HG03097 (cell line): ENCODE data around the gene RIMBP2.

Experiments
- ATAC-seq: cut with Tn5 transposase; IDR thresholded peaks from one replicate; pipeline ENCODE4 v1.9.1; 2021; ENCODE audit not compliant: unreplicated experiment, low FRiP score

The RIMBP2 gene

DNA sequence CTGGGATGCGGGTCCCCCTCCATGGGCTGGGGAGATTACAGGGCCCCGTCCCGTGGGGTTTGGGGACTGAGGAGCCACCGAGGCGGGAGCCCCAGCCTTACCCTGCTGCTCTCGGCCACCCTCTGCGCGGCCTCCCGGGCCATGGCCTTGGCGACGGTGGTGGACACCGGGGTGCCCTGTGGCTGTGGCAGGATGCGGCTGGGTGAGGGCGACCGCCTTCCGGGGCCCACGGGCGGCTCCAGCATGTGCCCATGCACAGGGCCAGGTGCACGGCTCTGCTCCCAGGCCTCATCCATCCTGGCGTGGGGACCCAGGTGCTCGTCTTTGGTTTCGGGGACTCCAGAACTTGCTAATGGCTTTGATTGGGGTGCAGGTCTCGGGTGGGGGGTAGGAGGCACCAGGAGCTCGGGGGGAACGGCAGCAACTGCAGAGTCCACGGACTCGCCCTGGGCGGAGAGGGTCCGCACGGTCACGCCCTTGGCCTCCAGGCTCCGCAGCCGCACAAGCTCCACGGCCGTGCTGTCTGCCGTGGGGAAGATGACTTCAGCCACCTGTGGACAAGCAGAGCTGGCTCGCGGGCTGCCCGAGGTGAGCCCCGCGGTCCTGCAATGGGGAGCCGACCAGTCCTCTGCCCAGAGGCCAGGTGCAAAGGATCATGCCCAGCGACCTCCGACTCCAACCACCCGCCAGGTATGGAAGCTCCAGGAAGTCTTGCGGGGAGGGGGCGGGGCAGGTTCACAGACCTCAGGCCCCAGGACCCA, 279.2 kb downstream of the RIMBP2 start:
- ATAC-seq = no peak

- ATAC-seq = no peak
Measured at GRCh38 chr12:130435826-130436225, 280.3 kb downstream of the RIMBP2 start.

DNA sequence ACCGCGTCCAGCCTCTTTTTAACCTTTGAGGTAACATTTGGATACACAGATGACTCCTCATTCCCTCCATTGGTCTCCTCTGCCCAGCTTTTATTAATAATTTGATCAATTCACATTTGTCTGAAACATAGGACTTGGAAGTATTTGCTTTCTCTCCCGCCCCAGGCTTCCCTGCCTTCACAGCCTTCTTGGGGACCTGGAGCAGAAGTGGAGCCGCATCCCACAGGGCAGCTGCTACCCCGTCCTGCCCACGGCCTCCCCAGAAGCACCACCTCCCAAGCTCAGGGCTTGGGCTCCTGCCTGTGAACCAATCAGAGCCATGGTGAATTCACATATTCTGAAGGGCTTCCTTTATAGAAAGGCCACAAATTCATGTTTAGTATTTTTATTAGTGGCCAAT, 280.8 kb downstream of the RIMBP2 start:
- no peak for ATAC-seq

DNA sequence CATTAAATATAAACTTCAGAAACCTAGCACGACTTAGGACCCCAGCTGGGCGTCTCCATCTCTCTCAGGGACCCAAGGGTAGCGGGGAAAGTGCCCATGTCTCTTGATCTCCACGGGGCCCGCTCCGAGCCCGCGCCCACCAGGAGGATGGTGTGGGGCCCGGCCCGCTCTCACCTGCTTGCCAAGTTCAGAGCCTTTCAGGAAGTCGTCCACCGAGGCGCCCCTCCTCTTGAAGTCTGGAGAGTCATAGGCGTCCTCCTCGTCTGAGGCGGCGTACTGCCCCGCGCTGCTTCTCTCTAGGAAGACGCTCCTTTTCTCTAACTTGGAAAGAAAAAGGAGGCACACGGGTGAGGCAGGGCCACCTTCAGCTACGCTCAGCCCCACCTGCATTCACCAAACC, 281.5 kb downstream of the RIMBP2 start:
- ATAC-seq = no peak

GRCh38 chr12:130433834-130434233, 282.3 kb downstream of the RIMBP2 start:
- no peak for ATAC-seq

DNA sequence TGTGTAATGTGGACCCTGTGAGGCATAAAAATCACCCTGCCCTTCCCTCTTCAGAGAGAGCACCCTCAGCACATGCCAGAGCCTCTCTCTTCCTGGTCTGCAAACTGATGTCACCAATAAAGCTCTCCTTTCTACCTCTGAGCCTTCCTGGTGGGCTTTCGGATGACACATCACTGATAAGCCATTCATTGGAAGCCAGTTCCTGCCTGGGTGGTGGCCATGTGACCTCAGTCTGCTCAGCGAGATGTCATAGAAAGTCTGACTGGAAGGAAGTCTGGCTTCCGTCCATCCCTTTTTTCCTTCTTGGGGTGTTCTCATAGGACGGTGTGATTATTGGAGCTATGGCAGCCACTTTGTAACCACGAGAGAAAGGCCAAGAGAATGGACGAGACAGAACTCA, 282.7 kb downstream of the RIMBP2 start:
- no peak for ATAC-seq

- no peak for ATAC-seq
Measured at GRCh38 chr12:130431176-130431575, 284.9 kb downstream of the RIMBP2 start.

GRCh38 chr12:130429656-130430505, 286.2 kb downstream of the RIMBP2 start:
- no peak for ATAC-seq

DNA sequence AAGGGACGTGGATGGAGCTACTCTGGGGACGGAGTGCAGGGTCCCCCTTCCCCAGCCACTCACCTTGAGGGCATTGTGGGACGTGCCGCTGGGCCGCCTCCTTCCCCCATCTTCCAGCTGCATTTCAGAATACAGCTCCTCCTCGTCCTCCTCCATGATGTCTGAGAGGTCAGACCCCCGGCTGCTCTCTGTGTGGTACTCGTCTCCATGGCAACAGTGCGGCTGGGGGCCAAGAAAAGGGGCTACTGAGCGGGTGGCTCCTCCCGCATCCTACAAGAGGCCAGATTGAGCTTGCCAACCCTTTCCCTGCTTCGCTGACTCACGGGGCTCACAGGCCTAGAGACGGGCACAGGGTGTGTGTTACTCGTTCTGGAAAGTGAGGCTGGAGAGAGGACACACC, 288.0 kb downstream of the RIMBP2 start:
- ATAC-seq = no peak

GRCh38 chr12:130427381-130427887, 288.7 kb downstream of the RIMBP2 start:
- ATAC-seq = no peak

DNA sequence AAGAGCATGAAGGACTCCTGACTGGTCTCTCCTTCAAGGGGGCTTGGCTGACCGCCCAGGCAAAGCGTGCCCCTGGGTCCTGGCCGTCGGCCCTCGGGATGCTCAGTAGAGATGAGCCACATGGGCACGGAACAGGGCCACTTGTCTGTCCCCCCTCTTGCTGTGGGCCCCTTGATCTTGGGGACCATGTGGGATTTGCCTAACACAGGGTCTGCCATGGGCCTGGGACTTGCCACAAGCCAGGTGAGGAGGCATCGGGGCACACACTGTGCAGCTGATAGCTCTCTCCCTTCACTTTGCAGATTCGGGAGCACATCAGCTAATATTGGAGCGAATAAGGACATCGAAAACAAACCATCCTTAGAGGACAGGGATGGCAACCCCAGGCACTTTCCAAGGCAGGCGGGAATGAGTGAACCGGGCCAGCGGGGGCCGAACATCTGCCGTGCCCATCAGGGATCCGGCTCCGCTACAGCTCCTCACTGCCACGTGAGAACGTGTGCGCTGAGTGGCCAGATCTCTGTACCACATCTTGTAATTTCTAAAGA, 290.3 kb downstream of the RIMBP2 start:
- no peak for ATAC-seq

- no peak for ATAC-seq
Measured at GRCh38 chr12:130424858-130425697, 291.0 kb downstream of the RIMBP2 start.

- no peak for ATAC-seq
Measured at GRCh38 chr12:130423991-130424857, 291.9 kb downstream of the RIMBP2 start.

- no peak for ATAC-seq
Measured at GRCh38 chr12:130423136-130423535, 293.0 kb downstream of the RIMBP2 start.

DNA sequence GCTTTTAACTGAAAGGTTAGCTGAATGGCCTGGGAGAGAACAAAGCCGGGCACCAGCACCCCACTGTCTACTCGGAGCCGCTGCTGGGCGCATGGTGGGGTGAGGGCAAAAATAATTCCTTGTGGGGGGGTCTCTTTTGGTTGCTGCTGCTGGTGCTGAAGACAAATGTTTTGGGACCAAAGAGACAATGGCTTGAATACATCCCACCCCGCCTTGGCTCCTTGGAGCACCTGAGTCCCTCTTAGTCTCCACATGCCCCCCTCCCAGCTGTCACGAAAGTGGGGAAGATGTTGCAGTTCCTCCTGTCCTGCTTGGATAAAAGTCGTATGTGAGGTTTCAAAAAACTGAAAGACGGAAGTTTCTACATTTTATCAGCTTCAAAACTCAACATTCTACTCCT, 293.4 kb downstream of the RIMBP2 start:
- no peak for ATAC-seq

DNA sequence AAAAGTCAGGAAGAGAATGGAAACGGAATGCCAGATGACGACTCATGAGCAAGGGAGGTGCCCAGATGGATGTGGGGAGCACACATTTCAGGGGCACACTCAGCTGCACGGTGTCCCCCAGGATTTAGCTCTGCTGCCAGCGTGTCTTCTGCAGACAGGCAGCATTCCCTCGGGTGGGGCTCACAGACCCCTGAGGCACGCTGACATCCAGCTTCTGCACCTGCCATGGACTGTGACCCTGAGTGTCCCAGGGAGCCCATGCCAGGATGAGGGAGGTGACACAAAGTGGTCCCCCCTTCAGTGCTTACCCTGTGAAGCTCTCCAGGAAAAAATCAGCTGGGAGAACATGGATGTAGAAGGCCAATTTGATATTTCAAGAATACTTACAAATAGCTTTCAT, 294.2 kb downstream of the RIMBP2 start:
- no peak for ATAC-seq

DNA sequence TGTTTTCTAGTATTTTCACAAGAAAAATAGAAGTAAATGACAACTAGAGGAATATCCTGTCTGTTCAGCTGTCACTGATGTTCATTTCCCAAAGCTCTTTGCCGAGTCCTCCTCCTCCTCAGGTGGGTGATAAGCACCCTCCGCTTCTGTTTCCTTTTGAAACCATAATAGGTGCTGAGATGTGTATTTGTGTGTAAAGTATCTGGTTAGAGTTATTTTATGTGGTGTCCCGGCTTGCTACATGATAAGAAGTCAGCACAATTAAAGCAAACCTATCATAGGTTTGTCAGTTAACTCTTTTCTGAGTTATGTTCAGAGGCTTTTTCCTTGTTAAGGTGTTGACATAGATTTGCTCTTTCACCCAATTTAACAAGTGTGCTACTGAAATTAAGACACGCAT, 296.0 kb downstream of the RIMBP2 start:
- no peak for ATAC-seq

DNA sequence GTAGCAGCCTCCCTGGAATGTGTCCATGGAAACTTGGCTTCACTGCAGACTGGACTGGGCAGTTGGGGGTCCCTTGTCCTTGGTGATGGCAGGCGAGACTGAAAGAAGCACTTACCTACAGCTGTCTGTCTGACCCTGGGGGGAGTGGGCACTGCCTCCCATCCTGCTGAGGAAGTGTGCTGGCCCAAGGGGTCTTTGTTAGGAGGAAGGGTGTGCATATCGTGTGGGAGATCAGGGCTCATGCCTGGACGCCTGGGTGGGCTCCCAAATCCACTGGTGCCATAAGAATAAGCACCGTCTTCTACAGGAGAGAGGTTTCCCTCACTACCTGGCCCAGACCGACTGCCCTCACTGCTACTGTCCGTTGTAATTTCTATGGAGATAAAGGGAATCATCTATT, 297.0 kb downstream of the RIMBP2 start:
- ATAC-seq = no peak

DNA sequence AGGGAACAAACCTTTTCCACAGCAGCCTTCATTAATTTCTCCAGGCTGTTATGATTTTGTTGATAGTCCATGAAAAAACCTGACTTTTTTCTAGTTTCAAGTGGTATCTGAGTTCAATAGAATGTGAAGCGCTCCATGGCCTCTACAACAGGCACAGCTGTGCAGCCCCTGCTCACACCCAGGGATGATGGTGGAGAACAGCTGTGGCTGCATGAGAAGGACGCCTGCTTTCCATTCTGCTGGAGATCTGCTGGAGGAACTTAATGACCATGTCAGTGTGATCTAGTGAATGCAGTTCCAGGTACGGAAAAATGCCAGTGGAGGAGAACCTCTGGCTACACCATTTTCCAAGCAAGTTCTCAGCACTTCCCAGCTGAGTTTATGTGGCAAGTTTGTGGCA, 297.8 kb downstream of the RIMBP2 start:
- ATAC-seq = no peak

GRCh38 chr12:130414381-130414780, 301.7 kb downstream of the RIMBP2 start:
- ATAC-seq = no peak
